Caki2 (cell line): ENCODE results near the gene HOXA9. TPM values are rescaled to one million over a fixed set of nuclear protein-coding genes. Genes with fewer than 3 reads are reported as not detected.

Experiments
- DNase-seq: peaks from one replicate; pipeline ENCODE4 v3.0.0-alpha.2; 2015; ENCODE audit warnings: low read depth
- in situ Hi-C: cut with HindIII; loops from 2 replicates; pipeline ENCODE4 v1.10.0; 2016; ENCODE audit warnings: low sequenced_read_pairs, low pct_unique_long_range_greater_than_20kb, mixed read lengths
- total RNA-seq: library from RNA; depleted of rRNA; stranded (reverse); fragments of >200 nt; shearing (Covaris generic); gene quantifications from 2 replicates; pipeline ENCODE4 v1.2.3, GENCODE V29; 2014; ENCODE audit warnings: low replicate concordance; rRNA removed

The HOXA9 gene
- total RNA-seq: 46.9 and 62.2 TPM in 2 replicates

DNA sequence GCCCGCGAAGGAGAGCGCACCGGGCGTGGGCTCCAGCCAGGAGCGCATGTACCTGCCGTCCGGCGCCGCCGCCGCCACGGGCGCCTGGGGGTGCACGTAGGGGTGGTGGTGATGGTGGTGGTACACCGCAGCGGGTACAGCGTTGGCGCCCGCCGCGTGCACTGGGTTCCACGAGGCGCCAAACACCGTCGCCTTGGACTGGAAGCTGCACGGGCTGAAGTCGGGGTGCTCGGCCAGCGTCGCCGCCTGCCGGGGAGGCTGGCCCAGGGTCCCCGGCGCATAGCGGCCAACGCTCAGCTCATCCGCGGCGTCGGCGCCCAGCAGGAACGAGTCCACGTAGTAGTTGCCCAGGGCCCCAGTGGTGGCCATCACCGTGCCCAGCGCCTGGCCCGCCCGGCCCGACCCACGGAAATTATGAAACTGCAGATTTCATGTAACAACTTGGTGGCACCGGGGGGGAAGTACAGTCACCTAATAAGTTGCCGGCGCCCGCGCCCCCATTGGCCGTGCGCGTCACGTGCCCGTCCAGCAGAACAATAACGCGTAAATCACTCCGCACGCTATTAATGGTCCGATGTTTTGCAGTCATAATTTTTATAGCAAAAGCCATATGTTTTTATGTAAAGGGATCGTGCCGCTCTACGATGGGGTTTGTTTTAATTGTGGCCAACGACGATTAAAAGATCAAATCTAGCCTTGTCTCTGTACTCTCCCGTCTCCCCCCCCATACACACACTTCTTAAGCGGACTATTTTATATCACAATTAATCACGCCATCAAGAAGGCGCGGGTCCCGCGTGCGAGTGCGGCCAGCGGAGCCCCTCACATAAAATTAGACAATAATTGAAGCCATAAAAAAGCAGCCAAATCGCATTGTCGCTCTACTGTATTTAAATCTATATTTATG lies at the start of gene HOXA9:
HOXA9 (minus strand) TSS at position 449 of the 907 bp plus-strand sequence; CDS start at position 369, 80 bp downstream.
- in situ Hi-C loops: no loop called here
- DNase-seq: peak; percentile 91

DNA sequence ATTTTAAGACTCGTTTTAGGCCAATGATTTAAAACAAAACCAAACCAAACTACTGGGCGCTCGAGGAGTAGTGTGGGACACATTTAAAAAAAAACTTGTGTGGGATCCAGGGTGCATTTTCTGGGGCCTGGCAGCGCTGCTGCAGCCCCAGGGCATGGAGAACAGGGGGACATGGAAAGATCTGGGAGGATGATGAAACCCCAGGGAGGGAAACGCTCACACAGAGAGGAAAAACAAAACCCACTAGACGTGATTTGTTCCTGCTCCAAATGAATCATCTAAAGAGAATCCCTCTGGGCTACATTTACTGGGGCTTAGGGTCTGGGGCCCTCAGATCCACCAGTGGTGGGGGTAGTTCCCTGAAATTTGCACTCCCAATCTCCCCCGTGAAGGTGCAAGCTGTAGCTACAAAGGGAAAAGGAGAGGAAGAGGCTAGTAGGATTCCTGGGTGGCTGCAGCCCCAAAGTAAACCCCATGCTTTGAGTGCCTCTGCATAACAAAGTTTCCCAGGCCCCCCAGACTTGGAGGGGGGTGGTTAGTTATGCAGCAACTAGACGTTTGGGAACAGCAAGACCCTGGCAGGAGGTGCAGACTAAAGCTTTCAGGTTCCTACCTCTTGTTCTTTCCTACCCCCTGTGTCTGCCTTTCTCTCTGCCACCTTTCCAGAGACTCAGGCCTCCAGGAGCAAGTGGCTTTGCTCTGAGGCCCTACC lies 49.1 kb upstream of the HOXA9 start:
- in situ Hi-C loops: no loop called here
- no peak for DNase-seq

DNA sequence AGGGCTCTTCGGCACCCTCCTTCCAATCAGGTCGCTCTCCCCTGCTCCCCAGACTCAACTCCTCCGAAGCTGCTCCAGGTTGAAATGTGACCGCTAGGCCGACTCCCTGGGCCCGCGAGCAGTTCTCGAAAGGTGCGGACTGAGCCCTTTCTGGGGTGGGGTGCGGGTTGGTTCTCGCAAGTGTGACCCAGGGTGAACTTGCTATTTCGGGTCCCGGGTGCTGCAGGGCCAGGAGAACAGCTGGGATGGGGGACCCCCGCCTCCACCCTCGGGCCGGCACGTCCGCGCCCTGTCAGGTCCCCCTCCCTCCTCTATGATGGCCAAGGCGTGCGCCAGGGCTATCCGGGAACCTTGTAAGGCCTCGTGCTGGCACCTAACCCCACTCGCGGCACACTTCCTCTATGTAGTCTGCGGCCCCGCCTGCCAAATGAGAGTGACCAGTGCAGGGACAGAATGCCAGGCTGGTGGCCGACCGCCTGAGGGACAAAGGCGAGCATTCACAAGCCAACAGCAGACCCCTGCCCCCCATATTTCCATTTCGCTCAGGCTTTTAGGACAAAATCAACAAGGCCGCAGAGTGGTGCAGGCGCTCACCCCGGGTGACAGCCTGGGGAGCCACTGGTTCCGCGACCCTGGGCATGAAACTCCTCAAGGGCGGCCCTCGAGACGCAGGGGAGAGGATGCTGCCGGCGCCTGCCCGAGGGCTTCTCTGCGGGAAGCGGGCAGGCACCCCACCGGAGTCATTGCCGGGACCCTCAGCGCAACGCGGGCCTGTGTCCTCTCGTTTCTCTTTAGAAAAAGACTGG lies 48.3 kb upstream of the HOXA9 start:
- DNase-seq: no peak
- in situ Hi-C loops: no loop called here

DNA sequence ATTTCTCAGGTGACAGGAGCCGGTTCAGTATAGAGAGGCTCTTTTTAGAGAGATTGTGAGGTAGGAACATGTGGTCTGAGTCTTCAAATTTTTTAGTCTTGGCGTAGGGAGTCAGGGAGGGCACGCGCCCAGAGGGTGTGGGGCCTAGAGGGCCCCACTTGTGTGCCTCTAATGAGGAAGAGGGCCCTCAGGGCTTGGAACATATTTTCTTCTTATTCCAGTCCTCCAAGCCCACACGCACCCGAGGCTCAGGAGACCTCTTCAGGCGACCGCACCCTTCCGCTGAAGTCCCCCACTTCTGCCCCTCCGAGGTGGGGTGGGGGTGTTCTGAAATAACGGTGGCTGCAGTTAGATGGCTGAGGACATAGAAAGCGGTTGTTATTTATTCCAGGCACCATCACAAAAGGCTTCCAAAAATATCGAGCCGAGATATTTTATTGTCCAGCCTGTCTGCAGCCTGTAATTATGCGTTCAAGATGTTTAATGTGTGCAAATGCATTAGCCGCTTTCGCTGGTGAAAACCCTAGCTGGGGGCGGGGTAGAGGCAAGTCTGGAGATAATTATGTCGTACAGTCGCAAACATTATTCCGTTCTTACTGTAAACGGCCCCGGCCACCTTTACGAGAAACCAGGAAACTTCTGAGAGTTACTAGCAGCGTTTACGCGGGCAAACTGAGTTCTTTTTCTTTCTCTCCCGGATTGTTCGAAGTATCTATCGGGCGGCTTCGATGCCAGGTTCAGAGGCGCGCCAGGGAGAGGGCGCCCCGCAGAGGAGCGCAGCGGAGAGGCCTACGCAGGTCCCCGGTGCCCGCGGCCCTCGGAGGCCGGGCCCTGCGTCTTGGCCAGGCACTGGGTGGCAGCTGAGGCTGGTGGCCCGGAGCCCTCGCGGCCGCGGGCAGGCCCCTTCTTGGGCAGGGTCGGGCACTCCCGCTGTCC lies 47.4 kb upstream of the HOXA9 start:
- in situ Hi-C loops: no loop called here
- DNase-seq: no peak

DNA sequence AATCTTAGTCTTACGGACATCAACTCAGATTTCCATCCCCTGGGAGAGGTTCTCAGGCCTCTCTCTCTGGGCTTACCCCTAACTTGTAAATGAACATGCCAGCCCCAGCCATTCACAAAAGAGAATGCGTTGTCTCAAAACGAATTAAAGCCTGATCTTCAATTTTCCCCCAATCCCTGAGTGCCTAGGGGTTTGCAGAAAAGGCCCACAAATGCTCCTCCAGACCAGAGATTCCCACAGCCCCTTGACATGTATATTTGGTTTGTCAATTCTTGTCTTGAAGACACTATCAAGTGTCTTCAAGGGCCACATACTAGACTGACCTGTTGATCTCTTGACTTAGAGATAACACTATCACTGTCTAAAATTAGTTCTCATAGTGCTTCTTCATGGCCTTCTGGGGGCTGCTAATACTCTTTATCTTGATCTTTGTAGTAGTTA lies 46.4 kb upstream of the HOXA9 start:
- no peak for DNase-seq
- in situ Hi-C loops: no loop called here

DNA sequence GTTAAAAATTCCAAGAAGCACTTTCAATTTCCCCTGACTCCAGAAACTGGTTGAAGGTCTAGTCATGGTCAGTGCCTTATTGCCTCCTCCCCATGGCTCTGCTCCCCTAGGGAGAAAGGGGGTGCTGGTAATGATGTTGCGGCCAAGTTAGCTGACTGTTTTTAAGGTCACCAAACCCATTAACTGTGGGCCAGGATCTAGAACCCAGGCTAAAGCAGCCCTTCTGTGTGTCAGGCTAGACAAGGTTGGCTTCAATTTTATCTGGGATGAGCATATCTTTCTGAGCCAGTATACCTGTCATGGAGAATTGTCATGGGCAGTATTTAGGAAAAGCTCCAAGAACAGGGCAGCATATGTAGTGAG lies 45.7 kb upstream of the HOXA9 start:
- DNase-seq: no peak
- in situ Hi-C loops: no loop called here

DNA sequence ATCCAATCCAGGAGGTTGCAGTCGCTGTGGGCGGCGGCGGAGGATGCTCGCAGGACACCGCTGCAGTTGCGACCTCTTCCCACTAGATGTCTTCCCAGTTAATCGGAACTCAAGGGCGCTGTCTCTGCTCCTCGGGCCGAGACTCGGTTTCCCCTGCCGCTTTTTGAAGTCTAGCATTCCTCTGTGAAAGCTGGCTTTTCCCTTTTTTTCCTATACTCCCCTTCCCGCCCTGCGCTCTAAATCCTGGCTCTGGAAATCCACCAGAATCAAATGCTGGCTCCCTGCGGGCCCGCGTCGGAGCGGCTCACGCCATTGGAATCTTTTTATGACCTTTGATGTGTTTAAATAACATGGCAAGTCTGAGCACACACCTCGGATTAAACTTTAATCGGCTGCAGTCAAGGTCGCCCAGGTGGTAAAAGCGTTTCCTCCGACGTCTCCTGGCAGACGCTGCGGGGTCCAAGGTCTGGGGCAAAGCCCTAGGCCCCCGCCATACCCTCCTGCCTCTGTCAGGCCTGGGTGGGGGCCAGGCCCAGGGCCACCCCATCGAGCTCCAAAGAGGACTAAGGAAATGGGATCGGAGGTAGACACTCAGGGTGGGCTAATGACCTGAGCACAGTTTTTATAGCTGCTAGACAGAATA lies 45.2 kb upstream of the HOXA9 start:
- in situ Hi-C loops: no loop called here
- peak; percentile 57 for DNase-seq

DNA sequence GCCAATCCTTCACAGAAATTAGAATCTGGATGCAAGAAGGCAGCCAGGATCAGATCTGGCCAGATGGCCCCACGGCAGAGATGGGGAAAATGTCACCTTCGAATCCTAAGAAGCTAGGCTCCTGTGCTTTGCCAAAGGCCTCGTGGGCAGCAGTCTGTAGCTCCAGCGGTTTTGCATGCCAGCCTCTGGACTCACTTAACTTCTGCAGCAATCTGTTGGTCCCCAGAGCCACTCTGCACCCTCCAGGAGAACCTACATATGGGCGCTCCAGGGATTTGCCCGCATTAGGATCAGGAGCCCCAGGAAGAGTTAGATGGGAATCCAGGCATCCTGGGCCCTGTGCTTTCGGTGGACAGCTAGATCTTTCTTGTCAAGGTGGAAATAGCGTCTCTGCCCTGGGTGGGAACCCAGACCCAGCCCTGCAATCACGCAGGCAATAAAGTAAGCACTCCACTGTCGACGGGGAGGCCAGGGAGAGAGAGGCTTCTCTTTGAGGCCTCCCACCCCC lies 44.6 kb upstream of the HOXA9 start:
- no peak for DNase-seq
- in situ Hi-C loops: no loop called here

DNA sequence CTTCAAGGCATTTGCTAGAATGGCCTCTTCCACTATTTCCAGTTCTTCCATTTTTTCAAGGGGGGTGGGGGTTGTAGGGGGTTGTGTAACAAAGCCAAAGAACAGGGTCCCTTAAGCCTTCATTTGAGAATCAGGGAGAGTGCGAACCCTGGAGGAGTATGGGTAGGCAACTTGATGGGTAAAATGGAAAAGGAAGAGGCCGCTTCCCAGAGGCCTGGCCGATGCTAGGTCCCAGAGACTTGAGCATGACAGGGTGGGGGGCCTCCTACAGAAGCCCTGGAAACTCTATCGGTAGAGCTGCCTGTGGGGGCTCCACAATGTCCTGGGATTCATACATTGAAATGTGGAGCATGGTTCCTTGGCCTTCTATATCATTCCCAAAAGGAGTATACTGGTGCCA lies 43.7 kb upstream of the HOXA9 start:
- no peak for DNase-seq
- in situ Hi-C loops: no loop called here

DNA sequence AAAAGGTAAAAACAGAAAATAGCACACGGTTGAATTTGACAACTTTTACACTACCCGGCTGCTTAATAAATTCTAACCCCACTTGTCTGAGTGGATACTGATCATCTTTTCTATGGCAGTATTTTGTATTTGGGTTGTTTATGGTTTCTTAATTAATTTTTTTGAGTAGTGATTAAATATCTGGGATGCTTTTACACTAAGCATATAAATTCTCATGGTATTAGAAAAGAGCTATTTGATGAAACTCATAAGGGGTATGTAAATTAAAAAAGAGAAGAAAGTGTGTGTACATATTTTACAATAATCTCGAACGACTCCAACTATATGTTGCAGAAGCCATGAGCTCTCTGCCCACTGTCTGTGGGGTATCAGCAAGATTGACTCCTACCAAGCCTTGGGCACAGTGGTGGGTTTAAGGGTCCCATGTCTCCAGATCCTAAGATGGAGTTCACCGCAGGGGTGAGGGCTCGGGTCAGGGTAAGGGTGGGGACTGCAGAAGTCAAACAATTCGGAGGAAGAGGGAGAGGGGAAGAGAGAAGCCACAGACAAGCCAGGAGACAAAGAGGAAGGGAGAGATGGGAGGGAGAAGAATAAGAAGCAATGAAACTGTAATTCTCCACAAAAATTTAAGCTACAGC lies 42.1 kb upstream of the HOXA9 start:
- in situ Hi-C loops: no loop called here
- DNase-seq: no peak

DNA sequence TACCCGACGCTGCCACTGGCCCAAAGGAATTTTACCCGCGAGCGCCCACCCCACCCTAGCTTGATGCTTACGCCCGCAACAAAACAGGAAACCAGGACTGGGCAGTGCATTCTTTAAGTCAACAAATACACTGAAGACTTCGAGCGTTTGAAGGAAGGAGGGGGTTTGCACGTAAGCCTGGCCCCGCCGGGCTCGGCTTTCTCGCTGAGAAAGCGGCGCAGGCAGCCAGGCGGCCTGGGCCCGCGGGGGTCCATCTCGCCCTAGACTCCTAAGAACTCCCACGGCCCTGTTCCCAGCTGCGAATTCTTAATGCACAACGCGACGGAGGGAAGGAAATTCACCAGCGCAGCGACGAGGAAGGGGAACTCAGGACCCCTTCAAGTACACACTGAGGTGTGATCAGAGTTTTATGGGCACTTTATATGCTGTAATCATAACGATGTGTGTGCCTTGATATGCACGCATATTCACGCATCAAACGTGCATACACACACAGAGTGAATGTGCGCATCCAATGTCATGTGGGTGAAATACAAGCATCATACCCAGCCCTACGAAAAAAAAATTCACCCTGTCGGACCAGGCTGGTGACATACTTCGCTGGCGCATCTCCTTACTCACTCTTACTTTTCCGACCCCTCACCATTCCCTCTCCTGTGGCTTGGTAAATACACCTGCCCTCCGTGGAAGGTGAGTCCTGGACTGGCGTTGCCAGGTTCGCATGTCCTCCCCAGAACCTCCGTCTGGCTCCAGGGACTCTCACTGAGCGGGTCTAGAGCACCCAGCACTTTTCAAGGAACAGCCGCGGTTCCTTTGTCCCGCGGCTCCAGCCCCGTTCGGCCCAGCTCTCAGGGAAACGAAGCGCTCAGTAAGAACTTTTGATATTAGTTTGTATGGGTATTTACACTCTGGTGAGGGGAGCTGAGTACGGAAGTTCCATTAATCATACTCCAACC lies 40.3 kb upstream of the HOXA9 start:
- no peak for DNase-seq
- in situ Hi-C loops: no loop called here

DNA sequence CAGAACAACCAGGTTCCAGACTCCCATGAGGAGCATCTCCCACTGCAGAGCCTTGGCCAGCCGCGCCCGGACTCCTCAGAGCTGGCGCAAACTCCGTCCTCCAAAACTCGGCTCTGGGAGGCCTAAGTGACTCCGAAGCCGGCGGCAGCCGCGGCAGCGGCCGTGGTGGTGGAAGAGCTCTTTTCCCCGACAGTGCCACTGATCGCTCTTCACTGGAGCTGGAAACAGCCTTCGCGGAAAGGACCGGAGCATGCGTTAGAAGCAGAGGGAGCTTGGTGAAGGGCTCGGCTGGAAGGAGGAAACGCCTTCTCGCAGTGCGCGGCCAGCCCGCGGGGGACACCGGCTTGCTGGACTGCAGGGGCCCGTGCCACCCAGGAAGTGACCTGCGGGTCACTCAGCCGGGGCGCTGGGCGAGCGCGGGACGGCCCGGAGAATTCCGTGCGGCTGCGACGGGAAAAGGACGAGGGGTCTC lies 39.5 kb upstream of the HOXA9 start:
- DNase-seq: no peak
- in situ Hi-C loops: no loop called here

DNA sequence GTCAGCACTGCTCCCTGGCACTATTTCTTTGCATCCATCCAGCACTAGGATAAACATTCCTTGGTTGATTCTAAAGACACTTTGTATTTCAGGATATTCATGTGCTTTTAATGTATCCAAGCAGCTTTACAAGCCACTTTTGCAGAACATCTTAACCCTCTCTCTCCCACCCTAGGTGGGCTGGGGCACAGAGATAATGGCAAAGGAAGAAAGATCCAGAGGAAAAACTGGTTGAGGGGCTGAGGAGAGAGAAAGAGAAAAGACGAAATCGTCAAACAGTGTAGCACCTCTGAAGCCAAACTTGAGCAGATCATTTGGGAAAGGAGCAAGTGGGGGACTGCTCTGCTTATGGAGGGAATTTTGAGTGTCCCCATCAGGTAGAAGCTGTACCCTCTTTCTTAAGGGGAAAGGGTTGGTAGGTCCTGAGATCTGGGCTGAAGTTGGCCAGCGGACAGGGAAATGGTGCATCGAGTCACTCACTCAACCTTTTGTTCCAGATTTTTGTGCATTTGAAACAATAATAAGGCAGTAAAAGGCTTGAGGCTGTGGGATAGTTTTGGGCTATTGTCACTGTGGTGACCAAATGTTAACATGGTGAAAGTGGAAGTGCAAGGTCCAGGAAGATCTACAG lies 38.7 kb upstream of the HOXA9 start:
- DNase-seq: no peak

DNA sequence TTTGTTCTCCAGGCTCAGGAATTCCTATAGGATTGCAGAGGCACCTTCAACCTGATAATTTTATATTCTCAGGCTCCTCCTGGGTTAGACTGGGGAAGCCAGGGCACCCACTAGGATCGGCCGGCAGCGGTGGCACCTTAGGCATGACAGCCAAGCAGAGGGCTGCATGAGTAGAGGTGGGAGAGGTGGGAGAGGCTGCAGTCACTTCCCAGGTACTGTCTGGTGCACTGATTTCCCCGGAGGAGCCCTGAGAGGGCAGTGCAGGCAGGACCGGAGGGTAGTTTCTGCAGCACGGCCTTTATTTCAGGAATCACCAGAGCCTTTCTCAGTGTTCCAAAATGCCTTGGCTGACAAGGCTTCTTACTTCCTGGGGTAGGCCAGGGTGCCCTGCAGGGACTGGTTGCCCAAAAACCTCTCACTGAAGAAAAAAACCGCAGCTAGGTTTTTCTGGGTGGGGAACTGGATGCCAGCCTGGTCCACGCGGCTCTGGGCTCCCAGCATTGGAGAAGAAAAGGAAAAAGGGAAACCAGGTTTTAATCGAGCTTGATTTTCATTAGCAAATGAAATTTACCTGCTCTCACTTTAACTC lies 38.1 kb upstream of the HOXA9 start:
- in situ Hi-C loops: no loop called here
- DNase-seq: no peak

More for the DNA sequence above, 38.7 kb upstream of the HOXA9 start:
- in situ Hi-C loops: no loop called here

DNA sequence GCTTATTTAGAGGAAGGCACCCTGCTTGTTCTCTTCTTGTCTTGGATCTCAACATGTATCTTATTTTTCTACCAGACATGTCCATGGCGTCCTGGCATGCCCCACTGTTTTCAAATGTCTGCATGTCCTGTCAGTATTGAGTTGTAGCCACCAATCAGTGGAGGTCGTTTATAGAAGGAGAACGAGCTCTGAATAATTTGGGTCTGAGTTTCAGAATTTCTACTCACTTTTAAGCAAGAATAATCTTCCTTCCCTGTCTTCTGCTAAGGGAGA lies 37.5 kb upstream of the HOXA9 start:
- in situ Hi-C loops: no loop called here
- no peak for DNase-seq
